ENCODE results near the gene CYYR1.

- no peak for TF ChIP-seq POLR2AphosphoS5 (IDR thresholded peaks at IDR 0.05; ENCODE audit: low read depth, low read length)
- no peak for TF ChIP-seq POLR2A (IDR thresholded peaks at IDR 0.05; ENCODE audit: low read depth, low read length)
Measured at GRCh38 chr21:26469789-26470188, 103.3 kb downstream of the CYYR1 start.

All from GM12892 (cell line).